HG03460 (cell line): ENCODE results near the gene ATP12A.

Experiments
- ATAC-seq: cut with Tn5 transposase; IDR thresholded peaks from one replicate; pipeline ENCODE4 v1.9.1; 2021; ENCODE audit not compliant: unreplicated experiment

The ATP12A gene

GRCh38 chr13:24680258-24680920 is at the start of gene ATP12A:
ATP12A (plus strand) TSS chr13:24680408; CDS start chr13:24680744, 336 bp downstream.
- ATAC-seq, result no peak

GRCh38 chr13:24630851-24631620 is 49.2 kb upstream of the ATP12A start:
- no peak for ATAC-seq

GRCh38 chr13:24631922-24632321 is 48.3 kb upstream of the ATP12A start:
- no peak for ATAC-seq

GRCh38 chr13:24632382-24633121 is 47.7 kb upstream of the ATP12A start:
- ATAC-seq, result no peak

GRCh38 chr13:24636776-24637175 is 43.4 kb upstream of the ATP12A start:
- no peak for ATAC-seq

- ATAC-seq, result no peak
Observed at GRCh38 chr13:24638096-24638495, 42.1 kb upstream of the ATP12A start.

- no peak for ATAC-seq
Observed at GRCh38 chr13:24640752-24641151, 39.5 kb upstream of the ATP12A start.

- ATAC-seq, result no peak
Observed at GRCh38 chr13:24642219-24642618, 38.0 kb upstream of the ATP12A start.

GRCh38 chr13:24644036-24644435 is 36.2 kb upstream of the ATP12A start:
- ATAC-seq, result no peak

GRCh38 chr13:24648271-24648670 is 31.9 kb upstream of the ATP12A start:
- no peak for ATAC-seq

GRCh38 chr13:24648983-24649687 is 31.1 kb upstream of the ATP12A start:
- ATAC-seq, result no peak

- ATAC-seq, result no peak
Observed at GRCh38 chr13:24649688-24650043, 30.5 kb upstream of the ATP12A start.

- no peak for ATAC-seq
Observed at GRCh38 chr13:24650161-24650560, 30.0 kb upstream of the ATP12A start.

- no peak for ATAC-seq
Observed at GRCh38 chr13:24651718-24652345, 28.4 kb upstream of the ATP12A start.

GRCh38 chr13:24652359-24652758 is 27.8 kb upstream of the ATP12A start:
- no peak for ATAC-seq

GRCh38 chr13:24654741-24655140 is 25.5 kb upstream of the ATP12A start:
- ATAC-seq, result no peak

GRCh38 chr13:24659239-24659638 is 21.0 kb upstream of the ATP12A start:
- no peak for ATAC-seq

GRCh38 chr13:24660023-24660741 is 20.0 kb upstream of the ATP12A start:
- no peak for ATAC-seq

GRCh38 chr13:24661713-24662112 is 18.5 kb upstream of the ATP12A start:
- no peak for ATAC-seq
